Type B pancreatic cell (in vitro differentiated cells): ENCODE data around the gene SH3D19. TPM values are rescaled to one million over a fixed set of nuclear protein-coding genes. Genes with fewer than 3 reads are reported as not detected.
A peak's percentile ranks its signal among the peaks of the same experiment; 100 is the strongest.

Experiments used
- DNase-seq: peaks from one replicate; pipeline ENCODE4 v3.0.0; 2021; ENCODE audit warnings: mixed read lengths; ENCODE audit not compliant: unreplicated experiment; ENCODE audit errors: extremely low spot score
- H3K27ac Mint-ChIP-seq: 2 replicates; pipeline ENCODE4 v1.8.0; 2021; ENCODE audit warnings: mild to moderate bottlenecking, mixed read lengths
- H3K27me3 Mint-ChIP-seq: 2 replicates; pipeline ENCODE4 v1.8.0; 2021; ENCODE audit warnings: mixed read lengths
- H3K36me3 Mint-ChIP-seq: 2 replicates; pipeline ENCODE4 v1.8.0; 2021; ENCODE audit warnings: mixed read lengths
- H3K4me1 Mint-ChIP-seq: one replicate; pipeline ENCODE4 v1.8.0; 2021; ENCODE audit warnings: mixed read lengths; ENCODE audit not compliant: unreplicated experiment
- H3K4me3 Mint-ChIP-seq: 2 replicates; pipeline ENCODE4 v1.8.0; 2021; ENCODE audit warnings: mild to moderate bottlenecking, mixed read lengths
- H3K9me3 Mint-ChIP-seq: 2 replicates; pipeline ENCODE4 v1.8.0; 2021; ENCODE audit warnings: mixed read lengths
- CTCF ChIP-seq: fragments of 200-600 bp; sonication (generic); conservative IDR thresholded peaks from 2 replicates; pipeline ENCODE4 v1.5.0; 2021; ENCODE audit warnings: antibody characterized with exemption, mild to moderate bottlenecking
- total RNA-seq: library from RNA; stranded (reverse); gene quantifications from 2 replicates; pipeline ENCODE4 v1.2.1, GENCODE V29; 2021; ENCODE audit warnings: low replicate concordance

Gene SH3D19
- total RNA-seq, 1 donor from 2014 or later, result 24.3 TPM

DNA sequence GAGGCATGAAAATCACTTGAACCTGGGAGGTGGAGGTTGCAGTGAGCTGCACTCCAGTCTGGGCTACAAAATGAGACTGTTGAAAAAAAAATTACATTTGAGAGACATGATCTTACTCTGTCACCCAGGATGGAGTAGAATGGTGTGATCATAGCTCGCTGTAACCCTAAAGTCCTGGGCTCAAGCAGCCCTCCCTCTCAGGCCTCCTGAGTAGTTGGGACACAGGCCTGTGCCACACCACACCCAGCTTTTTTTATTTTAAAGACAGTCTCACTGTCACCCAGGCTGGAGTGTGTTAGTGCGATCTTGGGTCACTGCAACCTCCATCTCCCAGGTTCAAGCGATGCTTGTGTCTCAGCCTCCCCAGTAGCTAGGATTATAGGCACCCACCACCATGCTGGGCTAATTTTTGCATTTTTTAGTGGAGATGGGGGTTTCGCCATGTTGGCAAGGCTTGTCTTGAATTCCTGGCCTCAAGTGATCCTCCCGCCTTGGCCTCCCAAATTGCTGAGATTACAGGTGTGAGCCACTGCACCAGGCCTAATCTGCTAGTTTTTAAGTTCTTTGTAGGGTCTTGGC is 219.9 kb downstream of the SH3D19 start:
- H3K9me3 Mint-ChIP-seq, result no peaks in the 10 kb centered on the region
- DNase-seq, result no peak
- peak overlapping the region; percentile 48 for H3K27ac Mint-ChIP-seq
- peaks cover 18% of the 10 kb centered on the region for H3K4me1 Mint-ChIP-seq
- peaks cover 48% of the 10 kb centered on the region for H3K36me3 Mint-ChIP-seq
- H3K27me3 Mint-ChIP-seq, result no peaks in the 10 kb centered on the region
- no peak for TF ChIP-seq CTCF
- H3K4me3 Mint-ChIP-seq, result no peak overlapping the region

DNA sequence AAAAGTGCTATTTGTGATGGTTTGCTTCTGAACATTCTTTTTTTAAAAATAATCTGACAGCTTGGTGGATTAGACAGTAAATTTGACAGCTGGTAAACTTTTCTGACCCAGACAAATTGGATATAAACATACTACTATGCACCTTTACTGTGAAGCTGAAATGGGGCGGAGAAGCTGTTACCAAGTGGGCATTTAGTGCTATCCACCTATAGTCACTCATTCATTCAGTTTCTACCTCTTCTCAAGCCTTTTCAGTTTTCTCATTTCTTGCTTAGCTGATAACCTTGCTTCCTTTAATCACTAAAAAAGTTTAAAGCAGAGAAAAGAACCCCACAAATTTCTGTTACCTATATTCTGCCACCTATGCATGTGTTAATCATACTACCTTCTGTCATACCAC is 220.8 kb downstream of the SH3D19 start:
- no peaks in the 10 kb centered on the region for H3K9me3 Mint-ChIP-seq
- TF ChIP-seq CTCF, result no peak
- peaks cover 55% of the 10 kb centered on the region for H3K36me3 Mint-ChIP-seq
- no peak overlapping the region for H3K27ac Mint-ChIP-seq
- no peak overlapping the region for H3K4me3 Mint-ChIP-seq
- H3K27me3 Mint-ChIP-seq, result no peaks in the 10 kb centered on the region
- DNase-seq, result no peak
- H3K4me1 Mint-ChIP-seq, result peaks cover 19% of the 10 kb centered on the region

- peaks cover 25% of the 10 kb centered on the region for H3K4me1 Mint-ChIP-seq
- H3K9me3 Mint-ChIP-seq, result no peaks in the 10 kb centered on the region
- DNase-seq, result no peak
- no peak for TF ChIP-seq CTCF
- H3K4me3 Mint-ChIP-seq, result no peak overlapping the region
- H3K27me3 Mint-ChIP-seq, result no peaks in the 10 kb centered on the region
- peaks cover 55% of the 10 kb centered on the region for H3K36me3 Mint-ChIP-seq
- H3K27ac Mint-ChIP-seq, result no peak overlapping the region
These were observed 221.6 kb downstream of the SH3D19 start for GRCh38 chr4:151103758-151104157.

DNA sequence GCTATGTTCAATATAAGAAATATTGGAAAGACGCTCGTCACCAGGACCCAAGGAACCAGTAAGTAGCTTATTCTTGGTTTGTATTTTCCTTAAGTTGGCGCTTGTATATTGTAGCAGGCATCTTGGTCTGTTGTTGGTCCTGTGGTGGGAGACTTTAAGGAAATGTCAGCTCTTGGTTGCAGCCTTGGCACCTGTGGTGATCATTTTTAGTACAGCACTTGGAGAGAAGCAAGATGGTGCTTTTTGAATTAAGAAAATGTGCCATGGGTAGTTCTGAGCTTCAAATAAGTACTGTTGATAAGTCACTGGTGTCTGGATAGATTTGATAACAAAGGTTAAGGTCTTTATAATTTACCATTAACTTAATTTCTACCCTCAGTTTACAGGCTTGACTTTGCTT is 224.9 kb downstream of the SH3D19 start:
- peaks cover 40% of the 10 kb centered on the region for H3K36me3 Mint-ChIP-seq
- peak overlapping the region; percentile 98 for H3K4me3 Mint-ChIP-seq
- H3K27me3 Mint-ChIP-seq, result no peaks in the 10 kb centered on the region
- peak overlapping the region; percentile 99 for H3K27ac Mint-ChIP-seq
- no peaks in the 10 kb centered on the region for H3K9me3 Mint-ChIP-seq
- TF ChIP-seq CTCF, result no peak
- DNase-seq, result no peak
- H3K4me1 Mint-ChIP-seq, result peaks cover 25% of the 10 kb centered on the region

DNA sequence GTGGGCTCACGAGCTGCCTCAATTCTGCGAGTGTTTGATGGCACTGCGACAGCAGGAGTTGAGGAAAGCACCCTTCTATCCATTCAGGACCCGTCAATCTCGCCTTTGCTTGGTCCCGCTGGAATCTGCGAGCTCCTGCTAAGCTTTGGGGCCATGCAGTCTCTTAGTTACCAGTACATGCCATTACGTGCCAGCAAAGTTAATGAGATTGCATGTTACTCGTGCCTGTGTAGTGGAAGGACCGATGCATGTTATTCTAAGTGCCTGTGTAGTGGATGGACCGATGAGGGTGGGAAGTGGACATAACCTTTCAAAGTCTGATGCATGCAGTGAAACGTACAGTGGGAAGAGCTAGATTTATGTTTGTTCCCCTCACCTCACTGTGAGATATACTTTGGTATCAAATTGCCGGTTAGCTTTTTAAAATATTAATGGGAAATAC is 225.4 kb downstream of the SH3D19 start:
- no peaks in the 10 kb centered on the region for H3K9me3 Mint-ChIP-seq
- DNase-seq, result no peak
- H3K36me3 Mint-ChIP-seq, result peaks cover 40% of the 10 kb centered on the region
- H3K27me3 Mint-ChIP-seq, result no peaks in the 10 kb centered on the region
- H3K27ac Mint-ChIP-seq, result peak overlapping the region; percentile 99
- H3K4me3 Mint-ChIP-seq, result peak overlapping the region; percentile 98
- peaks cover 25% of the 10 kb centered on the region for H3K4me1 Mint-ChIP-seq
- no peak for TF ChIP-seq CTCF
